HG02973 (cell line): ENCODE data around the gene SYNDIG1.

Experiments
- ATAC-seq: cut with Tn5 transposase; IDR thresholded peaks from one replicate; pipeline ENCODE4 v1.9.1; 2021; ENCODE audit warnings: moderate library complexity; ENCODE audit not compliant: unreplicated experiment

Gene SYNDIG1

GRCh38 chr20:24684421-24684871 is 215.0 kb downstream of the SYNDIG1 start:
- ATAC-seq: no peak

GRCh38 chr20:24684956-24685691 is 215.7 kb downstream of the SYNDIG1 start:
- no peak for ATAC-seq

- no peak for ATAC-seq
Observed at GRCh38 chr20:24685736-24686135, 216.3 kb downstream of the SYNDIG1 start.

GRCh38 chr20:24686156-24686555 is 216.7 kb downstream of the SYNDIG1 start:
- no peak for ATAC-seq

- no peak for ATAC-seq
Observed at GRCh38 chr20:24690408-24690807, 221.0 kb downstream of the SYNDIG1 start.

- ATAC-seq: no peak
Observed at GRCh38 chr20:24691901-24692351, 222.5 kb downstream of the SYNDIG1 start.

GRCh38 chr20:24692446-24693200 is 223.2 kb downstream of the SYNDIG1 start:
- no peak for ATAC-seq

GRCh38 chr20:24693466-24694156 is 224.2 kb downstream of the SYNDIG1 start:
- no peak for ATAC-seq

GRCh38 chr20:24694157-24694726 is 224.8 kb downstream of the SYNDIG1 start:
- no peak for ATAC-seq

GRCh38 chr20:24694727-24695528 is 225.5 kb downstream of the SYNDIG1 start:
- no peak for ATAC-seq

GRCh38 chr20:24695529-24696225 is 226.2 kb downstream of the SYNDIG1 start:
- ATAC-seq: no peak

GRCh38 chr20:24696396-24696795 is 227.0 kb downstream of the SYNDIG1 start:
- no peak for ATAC-seq

GRCh38 chr20:24697411-24697810 is 228.0 kb downstream of the SYNDIG1 start:
- ATAC-seq: no peak

- ATAC-seq: no peak
Observed at GRCh38 chr20:24698189-24698588, 228.8 kb downstream of the SYNDIG1 start.

GRCh38 chr20:24698706-24699206 is 229.3 kb downstream of the SYNDIG1 start:
- ATAC-seq: no peak

- no peak for ATAC-seq
Observed at GRCh38 chr20:24699321-24700165, 230.1 kb downstream of the SYNDIG1 start.

GRCh38 chr20:24700166-24700860 is 230.9 kb downstream of the SYNDIG1 start:
- ATAC-seq: no peak

- no peak for ATAC-seq
Observed at GRCh38 chr20:24701027-24701426, 231.6 kb downstream of the SYNDIG1 start.
